ENCODE results near the gene TEPSIN. TPM values are rescaled to one million over a fixed set of nuclear protein-coding genes. Genes with fewer than 3 reads are reported as not detected.

The TEPSIN gene
- total and polyA plus RNA-seq, 12 donors: 3.1 to 144 (median 40.6) TPM

GRCh38 chr17:81282141-81282540 lies 43.3 kb upstream of the TEPSIN start:
- DNase-seq: no peak
- no peak for TF ChIP-seq POLR2A (IDR thresholded peaks at IDR 0.05)
- TF ChIP-seq, protein P1, sequence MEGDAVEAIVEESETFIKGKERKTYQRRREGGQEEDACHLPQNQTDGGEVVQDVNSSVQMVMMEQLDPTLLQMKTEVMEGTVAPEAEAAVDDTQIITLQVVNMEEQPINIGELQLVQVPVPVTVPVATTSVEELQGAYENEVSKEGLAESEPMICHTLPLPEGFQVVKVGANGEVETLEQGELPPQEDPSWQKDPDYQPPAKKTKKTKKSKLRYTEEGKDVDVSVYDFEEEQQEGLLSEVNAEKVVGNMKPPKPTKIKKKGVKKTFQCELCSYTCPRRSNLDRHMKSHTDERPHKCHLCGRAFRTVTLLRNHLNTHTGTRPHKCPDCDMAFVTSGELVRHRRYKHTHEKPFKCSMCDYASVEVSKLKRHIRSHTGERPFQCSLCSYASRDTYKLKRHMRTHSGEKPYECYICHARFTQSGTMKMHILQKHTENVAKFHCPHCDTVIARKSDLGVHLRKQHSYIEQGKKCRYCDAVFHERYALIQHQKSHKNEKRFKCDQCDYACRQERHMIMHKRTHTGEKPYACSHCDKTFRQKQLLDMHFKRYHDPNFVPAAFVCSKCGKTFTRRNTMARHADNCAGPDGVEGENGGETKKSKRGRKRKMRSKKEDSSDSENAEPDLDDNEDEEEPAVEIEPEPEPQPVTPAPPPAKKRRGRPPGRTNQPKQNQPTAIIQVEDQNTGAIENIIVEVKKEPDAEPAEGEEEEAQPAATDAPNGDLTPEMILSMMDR (IDR thresholded peaks at IDR 0.05): no peak
- Histone ChIP-seq H3K36me3 (replicated peaks in 1 of 2) (peaks cover 0 to 47% of the 10 kb centered on the region in 2 donors), H3K9me3 (replicated peaks in 1 of 3) (no peaks in the 10 kb centered on the region), H3K27me3 (no peaks in the 10 kb centered on the region), H3K4me1 (replicated peaks in 1 of 2) (peaks cover 0 to 26% of the 10 kb centered on the region in 2 donors), H3K27ac (no peak overlapping the region), H3K4me3 (no peak overlapping the region)
- intact Hi-C loops (cut with DNase I): no loop called here
- 95 to 98% (median 96%) methylated on average over 13 to 33 of the region's 33 CpGs for WGBS, 4 donors

- no peak overlapping the region for H3K27ac ChIP-seq
- H3K36me3 ChIP-seq (replicated peaks in 1 of 2): peaks cover 0 to 52% of the 10 kb centered on the region in 2 donors
- H3K27me3 ChIP-seq: no peaks in the 10 kb centered on the region
- H3K4me3 ChIP-seq: no peak overlapping the region
- peaks cover 0 to 10% of the 10 kb centered on the region in 2 donors for H3K4me1 ChIP-seq (replicated peaks in 1 of 2)
- DNase-seq: no peak
- intact Hi-C loops (cut with DNase I): no loop called here
- no peaks in the 10 kb centered on the region for H3K9me3 ChIP-seq (replicated peaks in 1 of 3)
- TF ChIP-seq POLR2A (IDR thresholded peaks at IDR 0.05): no peak
- TF ChIP-seq, protein P1 (IDR thresholded peaks at IDR 0.05): no peak
- WGBS, 4 donors: 94 to 98% (median 95%) methylated on average over 19 to 24 of the region's 24 CpGs
Measured at GRCh38 chr17:81280571-81280970, 41.7 kb upstream of the TEPSIN start.

- no peak for TF ChIP-seq POLR2A (IDR thresholded peaks at IDR 0.05)
- TF ChIP-seq, protein P1 (IDR thresholded peaks at IDR 0.05): no peak
- DNase-seq: no peak
- H3K4me3 ChIP-seq: no peak overlapping the region
- no peaks in the 10 kb centered on the region for H3K27me3 ChIP-seq
- H3K9me3 ChIP-seq (replicated peaks in 1 of 3): no peaks in the 10 kb centered on the region
- H3K4me1 ChIP-seq (replicated peaks in 1 of 2): peaks cover 0 to 2% of the 10 kb centered on the region in 2 donors
- whole genome bisulfite sequencing, 4 donors: 95 to 96% (median 96%) methylated on average over 46 to 50 of the region's 50 CpGs
- H3K36me3 ChIP-seq (replicated peaks in 1 of 2): peaks cover 0 to 60% of the 10 kb centered on the region in 2 donors
- H3K27ac ChIP-seq: no peak overlapping the region
- intact Hi-C loops (cut with DNase I): no loop called here
Measured at GRCh38 chr17:81279278-81280275, 40.7 kb upstream of the TEPSIN start.

DNA sequence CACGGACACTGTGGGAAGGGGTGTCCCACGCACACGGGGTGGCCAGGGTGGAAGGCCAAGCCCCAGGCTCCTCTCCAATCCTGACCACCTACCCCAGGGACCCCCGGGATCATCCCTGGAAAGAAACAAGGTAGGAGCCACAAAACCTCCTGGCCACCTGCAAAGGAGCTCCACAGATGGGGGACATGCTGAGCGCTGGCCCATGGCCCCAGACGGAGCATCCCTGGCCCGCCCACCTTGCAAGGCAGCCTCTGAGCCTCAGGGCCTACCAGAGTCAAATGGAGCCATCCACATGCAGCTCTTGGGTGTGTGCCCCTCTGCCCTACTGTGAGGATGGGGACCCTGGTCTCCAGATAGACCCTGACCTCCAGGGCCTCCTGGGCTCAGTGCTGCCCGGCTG lies 40.0 kb upstream of the TEPSIN start:
- DNase-seq: no peak
- H3K9me3 ChIP-seq (replicated peaks in 1 of 3): no peaks in the 10 kb centered on the region
- peaks cover 0 to 67% of the 10 kb centered on the region in 2 donors for H3K36me3 ChIP-seq (replicated peaks in 1 of 2)
- no peaks in the 10 kb centered on the region for H3K27me3 ChIP-seq
- 91 to 97% (median 93%) methylated on average over 4 to 8 of the region's 8 CpGs for WGBS, 4 donors
- intact Hi-C loops (cut with DNase I): no loop called here
- TF ChIP-seq, protein P1 (IDR thresholded peaks at IDR 0.05): no peak
- TF ChIP-seq POLR2A (IDR thresholded peaks at IDR 0.05): no peak
- H3K4me3 ChIP-seq: no peak overlapping the region
- no peak overlapping the region for H3K27ac ChIP-seq
- no peaks in the 10 kb centered on the region for H3K4me1 ChIP-seq (replicated peaks in 1 of 2)
